Effector memory CD8-positive, alpha-beta T cell (primary cell): ENCODE measurements around the gene EPS8L1.

Experiments used
- ATAC-seq: fragments of 150-1000 bp; cut with Tn5 transposase; replicated peaks from 2 replicates; pipeline ENCODE4 v1.10.0; 2021; ENCODE audit warnings: mild to moderate bottlenecking, moderate library complexity
- DNase-seq, 3 experiments: peaks; one replicate each; pipeline ENCODE4 v3.0.0; 2021
- H3K27ac Mint-ChIP-seq, 2 donors: one replicate each; pipeline ENCODE4 v1.8.0; 2022; ENCODE audit warnings: mild to moderate bottlenecking in 2 of 2, mixed read lengths in 2 of 2, moderate library complexity in 2 of 2
- H3K27me3 Mint-ChIP-seq, 2 donors: one replicate each; pipeline ENCODE4 v1.8.0; 2022; ENCODE audit warnings: mixed read lengths in 2 of 2
- H3K36me3 Mint-ChIP-seq: one replicate; pipeline ENCODE4 v1.8.0; 2022; ENCODE audit warnings: mild to moderate bottlenecking, moderate library complexity, mixed read lengths; ENCODE audit not compliant: insufficient read depth
- H3K4me1 Mint-ChIP-seq, 2 donors: one replicate each; pipeline ENCODE4 v1.8.0; 2022; ENCODE audit warnings: low read depth in 2 of 2, mixed read lengths in 2 of 2
- H3K4me3 Mint-ChIP-seq, 2 donors: one replicate each; pipeline ENCODE4 v1.8.0; 2022; ENCODE audit warnings: mild to moderate bottlenecking in 2 of 2, mixed read lengths in 2 of 2, moderate library complexity in 2 of 2
- H3K9me3 Mint-ChIP-seq, 2 donors: one replicate each; pipeline ENCODE4 v1.8.0; 2022; ENCODE audit warnings: mixed read lengths in 2 of 2

Gene EPS8L1

GRCh38 chr19:55041627-55042343 lies 33.9 kb upstream of the EPS8L1 start:
- Mint-ChIP-seq H3K9me3 (no peaks in the 10 kb centered on the region), H3K4me1 (peaks cover 14 to 15% of the 10 kb centered on the region in 2 donors), H3K27me3 (no peaks in the 10 kb centered on the region), H3K27ac (peak overlapping the region; percentile 57 to 70), H3K36me3 (peaks cover 29% of the 10 kb centered on the region), H3K4me3 (peak overlapping the region; percentile 2 to 53)
- DNase-seq (no peak), ATAC-seq (peak; percentile 32)

GRCh38 chr19:55042344-55042678 lies 33.4 kb upstream of the EPS8L1 start:
- DNase-seq (no peak), ATAC-seq (no peak)
- Mint-ChIP-seq H3K27ac (peak overlapping the region; percentile 57 to 70), H3K9me3 (no peaks in the 10 kb centered on the region), H3K4me1 (peaks cover 14 to 15% of the 10 kb centered on the region in 2 donors), H3K36me3 (peaks cover 29% of the 10 kb centered on the region), H3K4me3 (peak overlapping the region; percentile 2 to 53), H3K27me3 (no peaks in the 10 kb centered on the region)

DNA sequence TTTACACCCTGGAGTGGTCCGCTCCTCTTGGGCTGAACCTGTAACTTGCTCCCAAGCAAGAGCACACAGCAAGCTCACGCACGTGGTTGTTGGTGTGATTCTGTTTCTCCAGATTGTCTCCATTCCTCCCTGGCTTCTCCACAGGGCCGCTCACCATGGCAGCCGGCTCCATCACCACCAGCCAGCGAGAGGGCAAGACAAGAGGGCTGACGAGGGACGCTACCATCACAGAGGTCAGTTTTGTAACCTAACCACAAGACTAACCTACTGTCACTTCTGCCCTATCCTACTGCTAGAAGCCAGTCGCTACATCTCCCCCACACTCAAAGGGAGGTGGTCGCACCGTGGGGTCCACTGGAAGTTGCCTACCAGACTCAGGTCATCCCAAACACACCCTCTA lies 33.0 kb upstream of the EPS8L1 start:
- peaks cover 14 to 15% of the 10 kb centered on the region in 2 donors for H3K4me1 Mint-ChIP-seq
- peak overlapping the region in 1 of 2 donors; percentile 57 for H3K27ac Mint-ChIP-seq
- peaks cover 29% of the 10 kb centered on the region for H3K36me3 Mint-ChIP-seq
- no peak for DNase-seq
- no peaks in the 10 kb centered on the region for H3K27me3 Mint-ChIP-seq
- no peaks in the 10 kb centered on the region for H3K9me3 Mint-ChIP-seq
- no peak for ATAC-seq
- H3K4me3 Mint-ChIP-seq = peak overlapping the region in 1 of 2 donors; percentile 53

- H3K27ac Mint-ChIP-seq = no peak overlapping the region
- H3K4me3 Mint-ChIP-seq = no peak overlapping the region
- DNase-seq = no peak
- peaks cover 14 to 15% of the 10 kb centered on the region in 2 donors for H3K4me1 Mint-ChIP-seq
- peaks cover 43% of the 10 kb centered on the region for H3K36me3 Mint-ChIP-seq
- ATAC-seq = no peak
- H3K27me3 Mint-ChIP-seq = no peaks in the 10 kb centered on the region
- H3K9me3 Mint-ChIP-seq = no peaks in the 10 kb centered on the region
Observed at GRCh38 chr19:55044286-55044685, 31.4 kb upstream of the EPS8L1 start.

DNA sequence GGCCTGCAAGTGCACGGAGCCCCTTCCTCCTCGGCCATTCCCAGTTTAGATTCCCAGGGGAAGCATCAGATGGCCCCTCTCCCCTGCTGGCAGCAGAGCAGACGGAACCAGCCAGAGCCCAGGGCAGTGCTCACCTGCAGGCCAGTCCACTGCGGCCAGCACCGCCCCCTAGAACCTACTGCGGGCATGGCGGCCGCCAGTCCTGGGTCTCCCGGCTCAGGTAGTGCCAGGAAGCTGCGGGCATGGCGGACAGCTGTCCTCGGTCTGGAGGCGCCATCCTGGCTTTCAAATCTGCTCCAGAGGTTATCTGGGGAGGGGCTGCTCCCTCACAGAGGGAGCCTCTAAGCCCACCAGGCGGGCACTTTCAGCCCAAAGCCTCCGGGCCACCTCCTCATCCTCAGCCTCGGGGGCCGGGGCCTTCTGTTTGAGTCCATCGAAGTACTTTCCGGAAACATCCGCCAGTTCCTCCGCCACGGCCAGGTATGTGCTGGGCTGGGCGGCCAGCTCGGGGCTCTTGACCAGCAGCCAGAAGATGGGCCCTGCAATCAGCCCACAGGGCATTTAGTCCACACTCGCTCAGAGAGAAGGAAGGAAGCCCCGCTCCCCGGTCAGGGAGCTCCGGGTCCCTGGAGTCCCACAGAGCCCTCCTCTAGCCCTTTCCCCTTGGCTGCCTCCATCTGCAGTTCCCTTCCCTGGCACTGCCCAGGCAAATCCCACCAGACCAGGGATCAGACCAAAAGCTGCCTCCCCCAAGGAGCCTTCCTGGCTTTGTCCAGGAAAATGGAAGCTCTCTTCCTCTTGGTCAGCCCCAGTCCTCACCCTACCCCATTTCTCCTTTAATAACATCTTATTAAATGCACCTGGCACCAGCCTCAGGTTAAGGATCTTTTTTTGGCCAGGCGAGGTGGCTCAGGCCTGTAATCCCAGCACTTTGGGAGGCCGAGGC lies 30.6 kb upstream of the EPS8L1 start:
- Mint-ChIP-seq H3K27me3 (no peaks in the 10 kb centered on the region), H3K4me1 (peaks cover 14 to 15% of the 10 kb centered on the region in 2 donors), H3K9me3 (no peaks in the 10 kb centered on the region), H3K4me3 (no peak overlapping the region), H3K36me3 (peaks cover 45% of the 10 kb centered on the region), H3K27ac (peak overlapping the region in 1 of 2 donors; percentile 46)
- ATAC-seq (no peak), DNase-seq (no peak)

- Mint-ChIP-seq H3K9me3 (no peaks in the 10 kb centered on the region), H3K36me3 (peaks cover 57% of the 10 kb centered on the region), H3K27ac (no peak overlapping the region), H3K4me1 (peaks cover 8 to 9% of the 10 kb centered on the region in 2 donors), H3K27me3 (no peaks in the 10 kb centered on the region), H3K4me3 (no peak overlapping the region)
- DNase-seq (no peak), ATAC-seq (no peak)
Observed at GRCh38 chr19:55046975-55047622, 28.6 kb upstream of the EPS8L1 start.

GRCh38 chr19:55047951-55048350 lies 27.7 kb upstream of the EPS8L1 start:
- DNase-seq (no peak), ATAC-seq (no peak)
- Mint-ChIP-seq H3K4me3 (no peak overlapping the region), H3K27me3 (no peaks in the 10 kb centered on the region), H3K4me1 (peaks cover under 1% of the 10 kb centered on the region in 2 donors), H3K36me3 (peaks cover 65% of the 10 kb centered on the region), H3K9me3 (no peaks in the 10 kb centered on the region), H3K27ac (no peak overlapping the region)

DNA sequence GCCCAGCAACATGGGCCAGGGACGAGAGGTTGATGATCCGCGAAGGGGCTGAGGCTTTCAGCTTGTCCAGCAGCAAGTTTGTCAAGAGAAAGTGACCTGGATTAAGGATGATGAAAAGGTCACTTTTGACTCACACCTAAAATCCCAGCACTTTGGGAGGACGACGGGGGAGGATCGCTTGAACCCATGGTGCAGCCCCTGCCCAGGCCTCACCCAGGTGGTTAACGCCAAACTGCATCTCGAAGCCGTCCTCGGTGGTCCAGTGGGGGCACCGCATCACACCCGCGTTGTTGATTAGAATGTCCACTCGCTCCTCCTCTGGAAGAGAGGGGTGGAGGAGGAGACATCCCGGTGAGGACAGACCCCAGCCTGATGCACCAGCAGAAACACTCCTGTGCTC lies 27.2 kb upstream of the EPS8L1 start:
- Mint-ChIP-seq H3K9me3 (no peaks in the 10 kb centered on the region), H3K4me1 (no peaks in the 10 kb centered on the region), H3K36me3 (peaks cover 66% of the 10 kb centered on the region), H3K27me3 (no peaks in the 10 kb centered on the region), H3K27ac (peak overlapping the region in 1 of 2 donors; percentile 29), H3K4me3 (no peak overlapping the region)
- DNase-seq (no peak), ATAC-seq (no peak)

- no peaks in the 10 kb centered on the region for H3K4me1 Mint-ChIP-seq
- DNase-seq = no peak
- peaks cover 65% of the 10 kb centered on the region for H3K36me3 Mint-ChIP-seq
- H3K4me3 Mint-ChIP-seq = no peak overlapping the region
- no peak overlapping the region for H3K27ac Mint-ChIP-seq
- ATAC-seq = no peak
- H3K9me3 Mint-ChIP-seq = no peaks in the 10 kb centered on the region
- no peaks in the 10 kb centered on the region for H3K27me3 Mint-ChIP-seq
Observed at GRCh38 chr19:55050749-55051532, 24.7 kb upstream of the EPS8L1 start.

GRCh38 chr19:55053735-55054134 lies 21.9 kb upstream of the EPS8L1 start:
- Mint-ChIP-seq H3K27me3 (no peaks in the 10 kb centered on the region), H3K36me3 (peaks cover 70% of the 10 kb centered on the region), H3K9me3 (no peaks in the 10 kb centered on the region), H3K4me3 (no peak overlapping the region), H3K27ac (no peak overlapping the region), H3K4me1 (no peaks in the 10 kb centered on the region)
- no peak for ATAC-seq
- no peak for DNase-seq

DNA sequence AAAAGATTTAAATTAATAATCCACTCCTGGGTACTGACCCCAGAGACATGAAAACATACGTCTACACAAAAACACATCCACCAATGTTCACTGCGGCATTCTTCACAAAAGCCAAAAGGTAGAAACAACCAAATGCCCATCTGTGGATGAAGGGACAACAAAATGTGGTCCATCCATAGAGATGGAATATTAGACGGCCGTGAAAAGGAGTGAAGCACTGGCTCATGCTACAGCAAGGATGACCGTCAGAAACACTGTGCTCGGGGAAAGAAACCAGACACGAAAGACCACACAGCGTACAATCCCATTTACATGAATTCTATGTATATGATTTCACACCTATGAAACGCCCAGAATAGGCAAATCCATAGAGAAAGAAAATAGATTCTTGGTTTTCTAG lies 18.8 kb upstream of the EPS8L1 start:
- no peak for DNase-seq
- Mint-ChIP-seq H3K4me1 (peaks cover 1 to 2% of the 10 kb centered on the region in 2 donors), H3K4me3 (no peak overlapping the region), H3K36me3 (peaks cover 53% of the 10 kb centered on the region), H3K27ac (no peak overlapping the region), H3K27me3 (no peaks in the 10 kb centered on the region), H3K9me3 (no peaks in the 10 kb centered on the region)
- no peak for ATAC-seq

DNA sequence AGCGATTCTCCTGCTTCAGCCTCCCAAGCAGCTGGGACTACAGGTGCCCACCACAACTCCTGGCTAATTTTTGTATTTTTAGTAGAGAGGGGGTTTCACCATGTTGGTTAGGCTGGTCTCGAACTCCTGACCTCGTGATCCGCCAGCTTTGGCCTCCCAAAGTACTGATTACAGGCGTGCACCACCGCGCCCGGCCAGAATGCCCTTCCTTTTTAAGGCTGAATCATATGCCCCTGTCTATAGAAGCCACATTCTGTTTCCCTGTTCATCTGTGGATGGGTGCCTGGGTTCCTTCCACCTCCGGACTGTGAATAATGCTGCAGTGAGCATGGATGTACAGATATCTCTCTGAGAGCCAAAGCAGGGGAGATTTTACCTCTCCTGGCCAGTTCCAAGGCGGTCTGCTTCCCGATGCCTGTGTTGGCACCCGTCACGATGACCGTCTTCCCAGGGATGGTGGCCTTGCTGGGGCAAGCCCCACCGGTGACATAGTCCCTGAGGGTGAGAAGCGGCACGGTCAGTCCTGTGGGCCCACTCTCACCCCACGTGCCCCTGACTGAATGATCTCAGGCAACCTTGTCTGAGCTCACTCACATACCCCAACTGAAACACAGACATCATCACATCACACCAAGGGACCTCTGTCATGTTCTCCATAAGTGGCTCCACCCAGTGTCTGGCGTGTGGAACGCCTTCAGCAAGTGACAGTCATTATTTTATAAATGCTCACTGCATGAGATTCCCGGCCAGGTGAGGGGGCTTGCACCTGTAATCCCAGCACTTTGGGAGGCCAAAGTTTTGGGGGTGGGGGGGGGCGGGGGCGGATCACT lies 16.7 kb upstream of the EPS8L1 start:
- Mint-ChIP-seq H3K4me3 (no peak overlapping the region), H3K9me3 (no peaks in the 10 kb centered on the region), H3K27me3 (no peaks in the 10 kb centered on the region), H3K27ac (peak overlapping the region in 1 of 2 donors; percentile 20), H3K36me3 (peaks cover 41% of the 10 kb centered on the region), H3K4me1 (peaks cover 5 to 7% of the 10 kb centered on the region in 2 donors)
- no peak for ATAC-seq
- no peak for DNase-seq
